OCI-LY3 (cell line): Measurements from ENCODE around the gene PRKAA2.

ENCODE experiments used
- CTCF ChIP-seq: fragments of 200-600, 300-600 bp; sonication (generic); IDR thresholded peaks from 2 replicates; pipeline ENCODE4 v1.5.1; 2014; ENCODE audit warnings: antibody characterized with exemption, low read length, low read depth
- EZH2phosphoT487 ChIP-seq: fragments of 200-600 bp; shearing (Covaris generic); IDR thresholded peaks from 2 replicates; pipeline ENCODE4 v1.6.1; 2018; ENCODE audit warnings: antibody characterized with exemption, mixed run types, low read depth

GRCh38 chr1:56660293-56660692 lies 15.2 kb downstream of the PRKAA2 start:
- TF ChIP-seq CTCF (no peak), EZH2phosphoT487 (no peak)
